ENCODE measurements around the gene SPSB4. TPM values are rescaled to one million over a fixed set of nuclear protein-coding genes. Genes with fewer than 3 reads are reported as not detected.

Gene SPSB4
- total RNA-seq, 1 donor from 2014 or later, result 1.2 TPM

DNA sequence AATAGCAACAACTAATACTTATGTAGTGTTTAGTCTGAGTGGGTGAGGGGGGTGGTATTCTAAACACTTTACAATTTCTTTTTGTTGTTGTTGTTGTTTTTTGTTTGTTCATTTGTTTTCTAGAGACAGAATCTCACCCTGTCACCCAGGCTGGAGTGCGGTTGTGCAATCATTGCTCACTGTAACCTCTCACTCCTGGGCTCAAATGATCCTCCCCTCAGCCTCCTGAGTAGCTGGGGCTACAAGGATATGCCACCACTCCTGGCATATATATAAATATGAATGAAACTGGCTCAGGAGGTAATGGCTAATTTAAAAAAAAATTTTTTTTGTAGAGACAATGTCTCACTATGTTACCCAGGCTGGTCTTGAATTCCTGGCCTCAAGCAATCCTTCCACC, 19.1 kb downstream of the SPSB4 start:
- TF ChIP-seq, protein P1, sequence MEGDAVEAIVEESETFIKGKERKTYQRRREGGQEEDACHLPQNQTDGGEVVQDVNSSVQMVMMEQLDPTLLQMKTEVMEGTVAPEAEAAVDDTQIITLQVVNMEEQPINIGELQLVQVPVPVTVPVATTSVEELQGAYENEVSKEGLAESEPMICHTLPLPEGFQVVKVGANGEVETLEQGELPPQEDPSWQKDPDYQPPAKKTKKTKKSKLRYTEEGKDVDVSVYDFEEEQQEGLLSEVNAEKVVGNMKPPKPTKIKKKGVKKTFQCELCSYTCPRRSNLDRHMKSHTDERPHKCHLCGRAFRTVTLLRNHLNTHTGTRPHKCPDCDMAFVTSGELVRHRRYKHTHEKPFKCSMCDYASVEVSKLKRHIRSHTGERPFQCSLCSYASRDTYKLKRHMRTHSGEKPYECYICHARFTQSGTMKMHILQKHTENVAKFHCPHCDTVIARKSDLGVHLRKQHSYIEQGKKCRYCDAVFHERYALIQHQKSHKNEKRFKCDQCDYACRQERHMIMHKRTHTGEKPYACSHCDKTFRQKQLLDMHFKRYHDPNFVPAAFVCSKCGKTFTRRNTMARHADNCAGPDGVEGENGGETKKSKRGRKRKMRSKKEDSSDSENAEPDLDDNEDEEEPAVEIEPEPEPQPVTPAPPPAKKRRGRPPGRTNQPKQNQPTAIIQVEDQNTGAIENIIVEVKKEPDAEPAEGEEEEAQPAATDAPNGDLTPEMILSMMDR (IDR thresholded peaks at IDR 0.05; ENCODE audit: unreplicated experiment), result no peak
- Mint-ChIP-seq H3K36me3 (ENCODE audit: low read depth, unreplicated experiment) (no peaks in the 10 kb centered on the region), H3K4me3 (ENCODE audit: unreplicated experiment) (no peak overlapping the region), H3K4me1 (ENCODE audit: unreplicated experiment) (no peaks in the 10 kb centered on the region), H3K27me3 (ENCODE audit: unreplicated experiment) (no peaks in the 10 kb centered on the region), H3K27ac (ENCODE audit: unreplicated experiment) (no peak overlapping the region), H3K9me3 (ENCODE audit: unreplicated experiment) (no peaks in the 10 kb centered on the region)
- DNase-seq (ENCODE audit: low spot score), result no peak

DNA sequence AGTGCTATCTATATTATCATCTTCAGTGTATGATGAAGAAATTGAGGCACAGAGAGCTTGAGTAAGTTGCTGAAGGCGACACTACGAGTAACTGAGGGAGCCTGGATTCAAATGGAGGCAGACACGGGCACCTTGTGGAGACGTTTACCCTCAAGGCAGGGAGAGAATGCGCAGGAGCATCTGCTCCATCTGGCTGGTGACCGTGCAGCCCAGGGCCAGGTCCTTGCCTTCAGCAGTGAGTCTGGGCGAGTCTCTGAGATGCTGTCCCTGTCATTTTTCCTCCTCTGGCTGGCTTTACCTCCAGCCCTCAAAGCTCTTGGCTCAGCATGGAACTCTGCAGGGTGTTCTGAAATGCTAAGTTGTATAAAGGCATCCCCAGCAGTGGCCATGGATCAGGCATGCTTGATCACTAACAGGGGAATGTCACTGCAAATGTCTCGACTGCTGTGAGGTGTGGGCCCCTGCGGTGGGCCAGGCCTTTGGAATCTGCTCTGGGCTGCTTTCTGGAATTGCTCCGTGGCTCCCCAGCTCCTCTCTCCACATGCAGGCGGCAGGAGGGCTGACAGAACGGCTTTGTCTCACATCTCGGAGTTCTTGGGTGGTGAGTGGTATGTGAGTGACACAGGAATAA, 19.7 kb downstream of the SPSB4 start:
- no peaks in the 10 kb centered on the region for H3K4me1 Mint-ChIP-seq (ENCODE audit: unreplicated experiment)
- H3K36me3 Mint-ChIP-seq (ENCODE audit: low read depth, unreplicated experiment), result no peaks in the 10 kb centered on the region
- TF ChIP-seq, protein P1 (IDR thresholded peaks at IDR 0.05; ENCODE audit: unreplicated experiment), result no peak
- H3K4me3 Mint-ChIP-seq (ENCODE audit: unreplicated experiment), result peak overlapping the region; percentile 51
- no peaks in the 10 kb centered on the region for H3K27me3 Mint-ChIP-seq (ENCODE audit: unreplicated experiment)
- no peak for DNase-seq (ENCODE audit: low spot score)
- H3K9me3 Mint-ChIP-seq (ENCODE audit: unreplicated experiment), result no peaks in the 10 kb centered on the region
- H3K27ac Mint-ChIP-seq (ENCODE audit: unreplicated experiment), result no peak overlapping the region

DNA sequence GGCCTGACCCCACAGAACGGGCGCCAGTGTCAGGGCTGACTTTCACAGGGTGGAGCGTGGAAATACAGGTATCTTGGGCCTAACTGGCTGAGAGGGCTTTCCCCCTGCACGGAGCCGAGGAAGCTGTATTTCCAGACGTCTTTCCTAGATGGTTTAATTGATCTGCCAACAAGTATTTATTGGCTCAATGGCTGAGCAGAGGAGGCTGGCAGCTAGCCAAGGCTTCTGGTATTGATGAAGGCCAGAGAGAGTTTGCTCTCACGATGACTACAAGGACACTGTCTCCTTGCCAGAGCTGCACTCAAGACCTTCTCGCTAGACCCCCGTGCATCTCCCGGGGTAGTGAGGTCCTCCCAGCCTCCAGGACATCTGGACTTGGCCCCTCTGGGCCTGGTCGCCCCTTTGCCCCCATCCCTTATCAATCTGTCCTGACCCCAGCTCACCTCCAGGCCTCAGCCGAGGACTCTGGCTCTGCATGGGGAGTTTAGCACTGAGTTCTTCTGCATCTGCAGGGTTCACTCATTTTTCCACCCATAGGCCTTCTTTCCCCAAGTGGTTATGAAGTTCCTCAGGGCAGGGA, 20.6 kb downstream of the SPSB4 start:
- peaks cover 3% of the 10 kb centered on the region for H3K27me3 Mint-ChIP-seq (ENCODE audit: unreplicated experiment)
- H3K4me1 Mint-ChIP-seq (ENCODE audit: unreplicated experiment), result peaks cover 9% of the 10 kb centered on the region
- DNase-seq (ENCODE audit: low spot score), result no peak
- TF ChIP-seq, protein P1 (IDR thresholded peaks at IDR 0.05; ENCODE audit: unreplicated experiment), result no peak
- no peak overlapping the region for H3K27ac Mint-ChIP-seq (ENCODE audit: unreplicated experiment)
- H3K36me3 Mint-ChIP-seq (ENCODE audit: low read depth, unreplicated experiment), result no peaks in the 10 kb centered on the region
- no peaks in the 10 kb centered on the region for H3K9me3 Mint-ChIP-seq (ENCODE audit: unreplicated experiment)
- H3K4me3 Mint-ChIP-seq (ENCODE audit: unreplicated experiment), result no peak overlapping the region

DNA sequence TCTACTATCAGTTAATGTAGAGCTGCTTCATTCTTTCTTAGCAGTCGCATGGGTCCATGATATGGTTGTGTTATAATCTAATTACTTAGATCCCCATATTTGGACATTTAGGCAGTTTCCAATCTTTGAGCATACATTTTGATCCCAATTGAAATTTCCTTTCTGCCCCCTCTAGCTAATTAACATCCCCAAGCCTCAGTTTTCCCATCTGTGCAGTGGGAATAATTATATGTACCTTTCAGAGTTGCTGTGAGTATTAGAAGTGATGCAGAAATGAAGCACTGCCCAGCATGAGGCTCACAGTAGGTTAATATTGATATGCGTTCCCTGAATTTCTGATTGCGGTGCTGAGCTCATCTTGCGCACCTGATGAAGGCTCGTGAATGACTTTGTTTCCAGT, 21.8 kb downstream of the SPSB4 start:
- peaks cover 5% of the 10 kb centered on the region for H3K27me3 Mint-ChIP-seq (ENCODE audit: unreplicated experiment)
- TF ChIP-seq, protein P1 (IDR thresholded peaks at IDR 0.05; ENCODE audit: unreplicated experiment), result no peak

DNA sequence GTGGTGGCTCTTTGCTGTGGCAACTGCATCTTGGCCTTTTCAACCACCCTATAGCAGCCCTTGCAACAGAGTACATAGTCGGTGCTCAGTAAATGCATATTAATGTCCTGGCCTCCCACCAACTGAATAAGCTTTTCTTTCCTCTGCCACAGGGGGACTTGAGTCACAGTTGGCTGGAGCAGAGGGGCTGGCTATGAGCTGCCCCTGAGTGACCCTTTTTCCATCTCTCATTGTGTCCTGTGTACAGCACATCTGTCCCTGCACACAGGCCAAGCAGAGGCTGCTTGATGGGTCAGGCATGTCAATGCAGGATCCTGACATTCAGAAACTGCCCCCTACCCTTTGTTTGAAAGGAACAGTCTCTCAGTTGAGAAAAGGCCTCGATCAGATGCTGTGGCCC, 22.4 kb downstream of the SPSB4 start:
- no peak overlapping the region for H3K27ac Mint-ChIP-seq (ENCODE audit: unreplicated experiment)
- peaks cover 13% of the 10 kb centered on the region for H3K4me1 Mint-ChIP-seq (ENCODE audit: unreplicated experiment)
- H3K4me3 Mint-ChIP-seq (ENCODE audit: unreplicated experiment), result no peak overlapping the region
- TF ChIP-seq, protein P1 (IDR thresholded peaks at IDR 0.05; ENCODE audit: unreplicated experiment), result no peak
- DNase-seq (ENCODE audit: low spot score), result no peak
- H3K36me3 Mint-ChIP-seq (ENCODE audit: low read depth, unreplicated experiment), result no peaks in the 10 kb centered on the region
- peaks cover 5% of the 10 kb centered on the region for H3K27me3 Mint-ChIP-seq (ENCODE audit: unreplicated experiment)
- no peaks in the 10 kb centered on the region for H3K9me3 Mint-ChIP-seq (ENCODE audit: unreplicated experiment)

More for the DNA sequence above, 21.8 kb downstream of the SPSB4 start:
- H3K27ac Mint-ChIP-seq (ENCODE audit: unreplicated experiment), result no peak overlapping the region
- H3K9me3 Mint-ChIP-seq (ENCODE audit: unreplicated experiment), result no peaks in the 10 kb centered on the region
- H3K4me1 Mint-ChIP-seq (ENCODE audit: unreplicated experiment), result peaks cover 13% of the 10 kb centered on the region
- H3K36me3 Mint-ChIP-seq (ENCODE audit: low read depth, unreplicated experiment), result no peaks in the 10 kb centered on the region
- DNase-seq (ENCODE audit: low spot score), result no peak
- H3K4me3 Mint-ChIP-seq (ENCODE audit: unreplicated experiment), result no peak overlapping the region

Data from endothelial cell (in vitro differentiated cells).